ENCODE measurements around the gene SLC35F5.
"Not testable (repeated sequence)": the region's sequence is repeated elsewhere in the genome, so short reads cannot be mapped to it uniquely, and the experiment has no call there.

SLC35F5 gene

DNA sequence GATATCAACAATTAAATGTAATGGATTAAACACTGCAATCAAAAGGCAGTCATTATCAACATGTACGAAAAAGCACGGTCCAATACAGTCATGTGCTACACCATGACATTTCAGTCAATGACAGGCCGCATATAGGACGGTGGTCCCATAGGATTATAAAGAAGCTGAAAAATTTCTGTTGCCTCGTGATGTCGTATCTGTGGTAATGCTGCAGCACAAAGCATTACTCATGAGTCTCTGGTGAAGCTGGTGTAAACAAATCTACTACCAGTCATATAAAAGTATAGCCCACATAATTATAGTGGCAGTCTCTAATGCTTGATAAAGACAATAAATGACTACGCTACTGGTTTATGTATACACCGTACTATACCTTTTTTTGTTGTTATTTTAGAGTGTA lies 71.0 kb downstream of the SLC35F5 start:
- in situ Hi-C loops (cut with HindIII; ENCODE audit: low pct_ligation_motif_present, low sequenced_read_pairs): no loop called here

GRCh38 chr2:113679457-113679856 lies 77.0 kb downstream of the SLC35F5 start:
- in situ Hi-C loops (cut with HindIII; ENCODE audit: low pct_ligation_motif_present, low sequenced_read_pairs): no loop called here
- no peak overlapping the region for H3K4me3 ChIP-seq (ENCODE audit: low read depth, low read length)
- H3K27me3 ChIP-seq (replicated peaks): no peaks in the 10 kb centered on the region
- TF ChIP-seq CTCF (IDR thresholded peaks at IDR 0.05; ENCODE audit: low read depth, low read length, missing control alignments): no peak
- H3K36me3 ChIP-seq (replicated peaks): no peaks in the 10 kb centered on the region
- no peak overlapping the region for H3K27ac ChIP-seq
- no peak for DNase-seq

More for the DNA sequence above, 71.0 kb downstream of the SLC35F5 start:
- DNase-seq: no peak
- no peak overlapping the region for H3K4me3 ChIP-seq (ENCODE audit: low read depth, low read length)
- H3K27me3 ChIP-seq (replicated peaks): no peaks in the 10 kb centered on the region
- TF ChIP-seq CTCF (IDR thresholded peaks at IDR 0.05; ENCODE audit: low read depth, low read length, missing control alignments): no peak
- no peak overlapping the region for H3K27ac ChIP-seq
- no peaks in the 10 kb centered on the region for H3K36me3 ChIP-seq (replicated peaks)

DNA sequence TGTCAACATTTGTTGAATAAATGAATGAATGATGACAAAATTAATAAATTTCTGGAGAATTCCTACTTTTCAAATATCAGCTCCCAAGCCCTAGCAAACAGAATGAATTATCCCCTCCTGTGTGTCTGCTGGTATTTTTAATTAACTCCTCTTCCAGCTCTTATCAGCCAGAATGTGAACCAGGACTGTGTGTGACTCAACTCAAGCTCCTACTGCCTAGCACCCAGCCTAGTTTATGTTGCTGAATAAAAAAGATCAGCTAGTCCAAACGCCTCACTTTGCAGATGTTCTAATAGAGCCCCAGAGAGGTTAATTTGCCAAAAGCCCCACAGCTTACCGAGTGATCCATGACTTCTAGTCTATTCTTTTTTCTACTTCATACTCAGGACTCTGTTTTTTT lies 79.1 kb downstream of the SLC35F5 start:
- in situ Hi-C loops (cut with HindIII; ENCODE audit: low pct_ligation_motif_present, low sequenced_read_pairs): no loop called here
- Histone ChIP-seq H3K4me3 (ENCODE audit: low read depth, low read length) (no peak overlapping the region), H3K27me3 (replicated peaks) (no peaks in the 10 kb centered on the region), H3K27ac (no peak overlapping the region), H3K36me3 (replicated peaks) (no peaks in the 10 kb centered on the region)
- TF ChIP-seq CTCF (IDR thresholded peaks at IDR 0.05; ENCODE audit: low read depth, low read length, missing control alignments): no peak
- DNase-seq: no peak

DNA sequence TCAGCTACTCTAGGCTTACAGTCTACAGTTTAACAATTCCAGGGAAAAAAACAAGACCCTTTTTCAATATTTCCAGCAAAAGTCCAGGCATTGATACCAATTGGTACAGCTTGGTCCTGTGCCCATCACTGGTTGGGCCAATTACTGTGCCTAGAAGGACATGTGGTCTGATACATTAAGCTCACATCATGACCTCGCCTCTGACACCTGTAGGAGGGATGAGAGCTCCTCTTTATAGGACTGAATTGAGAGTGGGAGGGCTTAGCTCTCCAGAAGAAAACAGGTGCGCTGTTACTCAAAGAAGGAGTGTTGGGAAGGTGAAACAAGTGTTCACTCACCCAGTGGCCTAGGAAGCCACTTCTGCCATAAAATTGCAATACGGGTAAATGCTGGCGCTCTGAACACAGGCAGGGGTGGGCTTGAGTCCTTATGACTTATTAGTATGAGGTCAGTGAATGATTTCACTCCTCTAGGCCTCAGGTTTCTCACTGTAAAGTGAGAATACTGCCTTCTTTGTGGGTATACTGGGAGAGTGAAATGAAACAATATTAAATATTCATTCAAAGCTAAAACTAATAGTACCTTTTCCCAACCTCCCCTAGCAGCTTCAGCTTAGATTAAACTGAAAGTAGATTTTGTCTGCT lies 79.7 kb downstream of the SLC35F5 start:
- in situ Hi-C loops (cut with HindIII; ENCODE audit: low pct_ligation_motif_present, low sequenced_read_pairs): no loop called here
- TF ChIP-seq CTCF (IDR thresholded peaks at IDR 0.05; ENCODE audit: low read depth, low read length, missing control alignments): no peak
- DNase-seq: no peak
- no peak overlapping the region for H3K27ac ChIP-seq
- H3K36me3 ChIP-seq (replicated peaks): no peaks in the 10 kb centered on the region
- H3K27me3 ChIP-seq (replicated peaks): no peaks in the 10 kb centered on the region
- H3K4me3 ChIP-seq (ENCODE audit: low read depth, low read length): no peak overlapping the region

DNA sequence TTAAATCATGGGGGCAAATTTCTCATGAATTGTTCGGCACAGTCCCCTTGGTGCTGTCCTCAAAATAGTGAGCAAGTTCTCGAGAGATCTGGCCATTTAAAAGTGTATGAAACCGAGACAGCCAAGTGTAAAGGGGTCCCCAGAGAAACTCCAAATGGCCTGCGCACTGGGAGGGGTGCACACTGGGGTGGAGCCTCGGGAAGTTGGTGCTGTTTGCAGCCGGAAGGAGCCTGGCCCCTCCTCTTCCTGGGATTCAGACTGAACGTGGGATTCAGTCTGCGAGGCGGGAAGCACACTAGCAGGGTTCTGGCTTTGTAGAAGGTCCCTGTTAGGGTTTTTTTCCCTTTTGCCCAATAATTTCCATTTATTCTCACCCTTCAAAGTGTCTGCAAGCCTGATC lies 80.6 kb downstream of the SLC35F5 start:
- Histone ChIP-seq H3K4me3 (ENCODE audit: low read depth, low read length) (no peak overlapping the region), H3K27ac (no peak overlapping the region), H3K36me3 (replicated peaks) (no peaks in the 10 kb centered on the region), H3K27me3 (replicated peaks) (no peaks in the 10 kb centered on the region)
- DNase-seq: no peak
- in situ Hi-C loops (cut with HindIII; ENCODE audit: low pct_ligation_motif_present, low sequenced_read_pairs): no loop called here
- no peak for TF ChIP-seq CTCF (IDR thresholded peaks at IDR 0.05; ENCODE audit: low read depth, low read length, missing control alignments)

GRCh38 chr2:113672326-113672932 lies 84.0 kb downstream of the SLC35F5 start:
- H3K36me3 ChIP-seq (replicated peaks): no peaks in the 10 kb centered on the region
- no peak for DNase-seq
- H3K4me3 ChIP-seq (ENCODE audit: low read depth, low read length): no peak overlapping the region
- no peak for TF ChIP-seq CTCF (IDR thresholded peaks at IDR 0.05; ENCODE audit: low read depth, low read length, missing control alignments)
- in situ Hi-C loops (cut with HindIII; ENCODE audit: low pct_ligation_motif_present, low sequenced_read_pairs): no loop called here
- H3K27ac ChIP-seq: no peak overlapping the region
- H3K27me3 ChIP-seq (replicated peaks): no peaks in the 10 kb centered on the region

GRCh38 chr2:113669013-113669412 lies 87.4 kb downstream of the SLC35F5 start:
- DNase-seq; H3K27ac ChIP-seq; H3K36me3 ChIP-seq (replicated peaks); in situ Hi-C loops (cut with HindIII; ENCODE audit: low pct_ligation_motif_present, low sequenced_read_pairs); H3K27me3 ChIP-seq (replicated peaks); H3K4me3 ChIP-seq (ENCODE audit: low read depth, low read length): not testable (repeated sequence)

GRCh38 chr2:113664761-113665533 lies 91.5 kb downstream of the SLC35F5 start:
- H3K36me3 ChIP-seq (replicated peaks); H3K27me3 ChIP-seq (replicated peaks); H3K27ac ChIP-seq; DNase-seq; in situ Hi-C loops (cut with HindIII; ENCODE audit: low pct_ligation_motif_present, low sequenced_read_pairs); H3K4me3 ChIP-seq (ENCODE audit: low read depth, low read length): not testable (repeated sequence)

All from brain microvascular endothelial cell (primary cell).